Smooth muscle cell (in vitro differentiated cells): ENCODE measurements around the gene RPGRIP1L. TPM values are rescaled to one million over a fixed set of nuclear protein-coding genes. Genes with fewer than 3 reads are reported as not detected.
A peak's percentile ranks its signal among the peaks of the same experiment; 100 is the strongest.

Experiments used
- DNase-seq: peaks from one replicate; lab custom pipeline; 2025; ENCODE audit not compliant: unreplicated experiment; lab: John Stamatoyannopoulos, UW
- H2AFZ ChIP-seq: fragments of 200-600 bp; sonication (generic); 2 replicates; pipeline ENCODE4 v1.6.0; 2016; ENCODE audit warnings: antibody characterized with exemption, low read depth, mild to moderate bottlenecking
- H3F3A ChIP-seq: fragments of 200-600 bp; sonication (generic); 2 replicates; pipeline ENCODE4 v1.6.0; 2017; ENCODE audit warnings: antibody characterized with exemption, low read depth
- H3K27ac ChIP-seq: fragments of 200-600 bp; sonication (generic); 2 replicates; pipeline ENCODE4 v1.5.1; 2016; ENCODE audit warnings: low read depth, mild to moderate bottlenecking
- H3K27me3 ChIP-seq: fragments of 200-600 bp; sonication (generic); 2 replicates; pipeline ENCODE4 v1.6.1; 2016; ENCODE audit warnings: low read depth, mild to moderate bottlenecking
- H3K36me3 ChIP-seq: fragments of 200-600 bp; sonication (generic); 2 replicates; pipeline ENCODE4 v1.5.1; 2016; ENCODE audit warnings: low read depth
- H3K4me1 ChIP-seq: fragments of 200-600 bp; sonication (generic); 2 replicates; pipeline ENCODE4 v1.5.1; 2016; ENCODE audit warnings: low read depth
- H3K4me2 ChIP-seq: fragments of 200-600 bp; sonication (generic); 2 replicates; pipeline ENCODE4 v1.6.0; 2016; ENCODE audit warnings: mild to moderate bottlenecking
- H3K4me3 ChIP-seq: fragments of 200-600 bp; sonication (generic); 2 replicates; pipeline ENCODE4 v1.5.1; 2016; ENCODE audit warnings: mild to moderate bottlenecking
- H3K79me2 ChIP-seq: fragments of 200-600 bp; sonication (generic); 2 replicates; pipeline ENCODE4 v1.6.0; 2016; ENCODE audit warnings: low read depth, mild to moderate bottlenecking
- H3K9ac ChIP-seq: fragments of 200-600 bp; sonication (generic); 2 replicates; pipeline ENCODE4 v1.6.0; 2016; ENCODE audit warnings: low read depth
- H3K9me3 ChIP-seq: fragments of 200-600 bp; sonication (generic); replicated peaks from 2 replicates; pipeline ENCODE4 v1.5.1; 2016; ENCODE audit warnings: low read depth
- H4K20me1 ChIP-seq: fragments of 200-600 bp; sonication (generic); 2 replicates; pipeline ENCODE4 v1.6.0; 2016; ENCODE audit warnings: low read depth
- CTCF ChIP-seq: fragments of 200-600 bp; sonication (generic); IDR thresholded peaks from 2 replicates; pipeline ENCODE4 v1.5.1; 2017; ENCODE audit warnings: borderline replicate concordance, mild to moderate bottlenecking, antibody characterized with exemption; ENCODE audit not compliant: insufficient read depth, poor library complexity, severe bottlenecking
- WGBS: methylation state at CpG from one replicate; pipeline ENCODE4 v1.1.7; 2016; ENCODE audit warnings: low lambda C conversion rate; 5-methylcytosine and 5-hydroxymethylcytosine counted together
- polyA plus RNA-seq: library from polyadenylated mRNA; unstranded; fragments of >200 nt; fragmentation: Nextera tagmentation; extraction: Ambion mirVana; gene quantifications from 2 replicates; pipeline ENCODE4 v1.2.1, GENCODE V29; 2016
- total RNA-seq: library from RNA; depleted of rRNA; stranded (reverse); fragments of >200 nt; gene quantifications from 2 replicates; pipeline ENCODE4 v1.2.3, GENCODE V29; 2014

RPGRIP1L gene
- total and polyA plus RNA-seq, 2 experiments from 2014 or later: 5.8 to 11.6 TPM

DNA sequence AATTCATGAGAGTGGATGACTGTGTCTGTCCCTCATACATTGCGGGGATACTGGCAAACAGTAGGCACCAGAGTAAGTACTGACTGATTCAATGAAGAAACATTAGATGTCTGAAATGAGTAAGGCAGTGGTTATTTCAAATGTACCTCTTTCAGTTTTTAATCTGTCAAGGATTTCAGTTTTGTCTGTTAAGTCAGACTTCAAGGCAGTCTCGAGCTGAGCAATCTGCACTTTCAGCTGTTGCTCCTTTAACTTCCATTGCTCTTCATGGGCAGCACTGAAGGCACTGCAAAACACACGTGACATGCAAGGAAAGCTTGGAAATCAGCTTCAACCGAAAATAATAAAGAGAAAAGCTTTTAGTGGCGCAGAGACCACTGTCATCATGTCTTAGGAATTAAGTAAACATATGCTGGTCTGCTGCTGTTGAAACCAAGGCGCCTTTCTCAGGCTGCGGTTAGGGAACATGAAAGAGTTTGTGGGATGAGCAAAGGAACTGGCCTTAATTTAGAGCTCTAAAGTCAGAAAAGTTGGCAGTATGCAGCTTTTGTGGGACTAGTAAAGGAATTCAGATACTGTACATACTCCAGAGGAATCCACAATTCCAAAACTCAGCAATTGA is 38.8 kb downstream of the RPGRIP1L start:
- Histone ChIP-seq H4K20me1 (no peaks in the 10 kb centered on the region), H3K4me2 (peak overlapping the region; percentile 76), H2AFZ (no peak overlapping the region), H3K9me3 (no peaks in the 10 kb centered on the region), H3K4me1 (peaks cover 9% of the 10 kb centered on the region), H3K27ac (peak overlapping the region; percentile 79), H3K27me3 (no peaks in the 10 kb centered on the region), H3K79me2 (no peaks in the 10 kb centered on the region), H3K4me3 (no peak overlapping the region), H3K36me3 (no peaks in the 10 kb centered on the region), H3F3A (peaks cover 9% of the 10 kb centered on the region), H3K9ac (peak overlapping the region; percentile 32)
- no peak for DNase-seq
- WGBS: 16% methylated on average over 7 of the region's 7 CpGs
- TF ChIP-seq CTCF: no peak

DNA sequence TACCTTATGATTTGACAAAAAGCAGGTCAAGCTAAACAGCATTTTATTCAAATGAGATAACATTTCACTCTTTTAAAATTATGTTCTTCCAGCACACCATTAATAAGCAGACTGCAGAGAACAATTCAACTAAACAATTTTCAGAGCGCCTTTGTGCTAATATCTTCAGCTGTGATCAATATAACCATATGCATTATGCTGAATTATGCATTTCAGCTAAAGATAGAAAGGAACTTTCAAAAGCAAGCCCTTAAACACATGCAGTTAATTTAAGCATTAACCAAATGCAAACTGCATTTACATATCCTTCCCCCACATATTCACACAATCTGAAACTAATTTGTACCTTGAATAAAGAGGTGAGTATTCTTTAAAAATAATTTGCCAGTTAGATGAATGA is 41.6 kb downstream of the RPGRIP1L start:
- no peak overlapping the region for H3K4me3 ChIP-seq
- H3F3A ChIP-seq: peaks cover 9% of the 10 kb centered on the region
- H3K9me3 ChIP-seq: no peaks in the 10 kb centered on the region
- H3K36me3 ChIP-seq: no peaks in the 10 kb centered on the region
- no peak for DNase-seq
- H3K27ac ChIP-seq: no peak overlapping the region
- no peak overlapping the region for H2AFZ ChIP-seq
- H3K4me2 ChIP-seq: no peak overlapping the region
- no peaks in the 10 kb centered on the region for H3K27me3 ChIP-seq
- TF ChIP-seq CTCF: no peak
- no peak overlapping the region for H3K9ac ChIP-seq
- peaks cover 9% of the 10 kb centered on the region for H3K4me1 ChIP-seq
- H4K20me1 ChIP-seq: no peaks in the 10 kb centered on the region
- H3K79me2 ChIP-seq: no peaks in the 10 kb centered on the region
- 100% methylated on average over 1 of the region's 1 CpG for WGBS

DNA sequence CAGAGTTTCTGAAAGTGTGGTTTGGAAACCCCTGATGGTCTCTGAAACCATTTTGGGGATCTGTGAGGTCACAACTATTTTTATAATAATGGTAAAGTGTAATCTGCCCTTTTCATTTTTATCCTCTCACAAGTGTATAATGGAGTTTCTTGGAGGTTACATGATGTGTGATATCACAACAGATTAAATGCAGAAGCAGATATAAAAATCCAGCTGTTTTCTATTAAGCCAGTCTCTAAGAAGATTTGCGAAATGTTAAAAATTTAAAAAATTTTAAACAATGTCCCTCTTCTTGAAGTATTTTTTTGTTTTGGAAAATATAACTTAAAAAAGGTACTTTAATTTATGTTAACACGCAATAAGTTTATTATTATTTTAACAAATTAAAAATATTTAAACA is 48.7 kb downstream of the RPGRIP1L start:
- no peak overlapping the region for H3K27ac ChIP-seq
- H3K79me2 ChIP-seq: no peaks in the 10 kb centered on the region
- no peaks in the 10 kb centered on the region for H3F3A ChIP-seq
- H3K9me3 ChIP-seq: no peaks in the 10 kb centered on the region
- no peaks in the 10 kb centered on the region for H3K27me3 ChIP-seq
- H4K20me1 ChIP-seq: no peaks in the 10 kb centered on the region
- H2AFZ ChIP-seq: no peak overlapping the region
- no peak overlapping the region for H3K9ac ChIP-seq
- H3K36me3 ChIP-seq: no peaks in the 10 kb centered on the region
- no peak for TF ChIP-seq CTCF
- DNase-seq: no peak
- no peaks in the 10 kb centered on the region for H3K4me1 ChIP-seq
- no peak overlapping the region for H3K4me2 ChIP-seq
- H3K4me3 ChIP-seq: no peak overlapping the region
- 98% methylated on average over 2 of the region's 2 CpGs for WGBS

- H3K9me3 ChIP-seq: no peaks in the 10 kb centered on the region
- no peak for TF ChIP-seq CTCF
- no peaks in the 10 kb centered on the region for H3K4me1 ChIP-seq
- no peaks in the 10 kb centered on the region for H4K20me1 ChIP-seq
- no peak overlapping the region for H3K4me2 ChIP-seq
- H2AFZ ChIP-seq: no peak overlapping the region
- no peak overlapping the region for H3K9ac ChIP-seq
- no peaks in the 10 kb centered on the region for H3K79me2 ChIP-seq
- no peak for DNase-seq
- no peaks in the 10 kb centered on the region for H3K36me3 ChIP-seq
- no peak overlapping the region for H3K4me3 ChIP-seq
- WGBS: 74% methylated on average over 2 of the region's 2 CpGs
- no peaks in the 10 kb centered on the region for H3K27me3 ChIP-seq
- H3K27ac ChIP-seq: no peak overlapping the region
- no peaks in the 10 kb centered on the region for H3F3A ChIP-seq
These were observed 52.3 kb downstream of the RPGRIP1L start for GRCh38 chr16:53651357-53651756.
